HepG2 (cell line): Measurements from ENCODE around the gene HPCAL1. TPM values are rescaled to one million over a fixed set of nuclear protein-coding genes. Genes with fewer than 3 reads are reported as not detected.

Source experiments
- ATAC-seq: fragments of 200-7000 bp; cut with Tn5 transposase; 3 replicates; pipeline ENCODE4 v1.9.1; 2020; ENCODE audit warnings: mild to moderate bottlenecking, moderate library complexity
- BruUV-seq: library from RNA; stranded (reverse); fragments of 400-500 nt; replicated peaks from 2 replicates; lab custom pipeline; 2021; lab: Mats Ljungman, UMichigan
- CTCF ChIA-PET: fragments of 300-600 bp; formaldehyde crosslinking; extraction: SDS; loops from one replicate; lab custom pipeline; 2021; ENCODE audit warnings: low total read pairs, inconsistent platforms, low intra/inter-chr PET ratio; lab: Yijun Ruan, JAX
- POLR2A ChIA-PET: fragments of 350-600 bp; sonication (Branson Sonifier 250); formaldehyde crosslinking; loops from one replicate; lab custom pipeline; 2020; ENCODE audit warnings: antibody characterized with exemption, inconsistent platforms; lab: Yijun Ruan, JAX
- DNase-seq: peaks from one replicate; pipeline ENCODE4 v3.0.0-alpha.2; 2015; ENCODE audit warnings: low spot score
- FAIRE-seq: peaks from 3 replicates; lab custom pipeline; 2011; peaks lifted over from hg19 to GRCh38; lab: Jason Lieb, UNC
- H2AFZ ChIP-seq: one replicate; pipeline ENCODE4 v1.6.1; 2011; ENCODE audit warnings: low read length, inconsistent platforms
- H3K27ac ChIP-seq: fragments of 300-600 bp; 3 replicates; pipeline ENCODE4 v1.8.0; 2011; ENCODE audit warnings: mixed run types, mild to moderate bottlenecking, mixed read lengths, low read length, inconsistent platforms; ENCODE audit not compliant: insufficient read depth; ENCODE audit errors: extremely low read length
- H3K27me3 ChIP-seq, 2 experiments: fragments of 200-600 bp in 1 of 2; 2 replicates in 1 of 2; 3 replicates in 1 of 2; pipeline versions ENCODE4 v1.6.0 to v1.8.0; 2011; ENCODE audit warnings: low read length in 2 of 2, mild to moderate bottlenecking in 2 of 2, moderate library complexity in 2 of 2, inconsistent platforms in 1 of 2; ENCODE audit not compliant: insufficient read depth in 2 of 2, control insufficient read depth in 1 of 2
- H3K36me3 ChIP-seq, 2 experiments: fragments of 200-600 bp in 1 of 2; replicated peaks in 1 of 2; 2 replicates in 1 of 2; 3 replicates in 1 of 2; pipeline versions ENCODE4 v1.5.1 to v1.8.0; 2011; ENCODE audit warnings: low read length in 2 of 2, inconsistent platforms in 1 of 2; ENCODE audit not compliant: insufficient read depth in 2 of 2, control insufficient read depth in 1 of 2
- H3K4me1 ChIP-seq: 2 replicates; pipeline ENCODE4 v1.5.1; 2012; ENCODE audit warnings: low read length, inconsistent platforms; ENCODE audit not compliant: insufficient read depth
- H3K4me2 ChIP-seq: 2 replicates; pipeline ENCODE4 v1.6.0; 2011; ENCODE audit warnings: low read depth, low read length, inconsistent platforms
- H3K4me3 ChIP-seq, 3 experiments: fragments of 200-600 bp in 1 of 3; sonication (generic), shearing (Covaris generic) in 1 of 3; replicated peaks in 1 of 3; 2 replicates each; pipeline ENCODE4 v1.5.1; 2011 to 2016; ENCODE audit warnings: low read length in 3 of 3, inconsistent platforms in 2 of 3, low read depth in 2 of 3, mild to moderate bottlenecking in 2 of 3, control low read depth in 1 of 3, mixed read lengths in 1 of 3; ENCODE audit not compliant: insufficient read depth in 1 of 3
- H3K79me2 ChIP-seq: one replicate; pipeline ENCODE4 v1.6.1; 2011; ENCODE audit warnings: low read length, inconsistent platforms; ENCODE audit not compliant: insufficient read depth
- H3K9ac ChIP-seq: 2 replicates; pipeline ENCODE4 v1.6.0; 2011; ENCODE audit warnings: mild to moderate bottlenecking, low read depth, low read length, inconsistent platforms; ENCODE audit not compliant: insufficient read depth
- H3K9me3 ChIP-seq: 2 replicates; pipeline ENCODE4 v1.5.1; 2012; ENCODE audit warnings: mild to moderate bottlenecking, low read length
- H4K20me1 ChIP-seq: 2 replicates; pipeline ENCODE4 v1.6.0; 2011; ENCODE audit warnings: inconsistent platforms, mild to moderate bottlenecking, low read length, moderate library complexity; ENCODE audit not compliant: insufficient read depth
- AHR ChIP-seq: IDR thresholded peaks from 2 replicates; pipeline ENCODE4 v1.6.1; 2018; ENCODE audit warnings: missing genetic modification reagents, missing compliant biosample characterization
- CCAR2 ChIP-seq: fragments of 200-400 bp; formaldehyde crosslinking; optimal IDR thresholded peaks from 2 replicates; pipeline ENCODE3; 2018; ENCODE audit warnings: low read depth, mild to moderate bottlenecking, low read length, moderate library complexity
- ETV6 ChIP-seq: sonication (generic); formaldehyde crosslinking; conservative IDR thresholded peaks from 2 replicates; pipeline ENCODE4 v1.4.0; 2020; ENCODE audit warnings: missing genetic modification reagents
- FOXJ3 ChIP-seq: sonication (generic); formaldehyde crosslinking; IDR thresholded peaks from 2 replicates; pipeline ENCODE4 v1.4.0; 2020; ENCODE audit warnings: missing genetic modification reagents, mild to moderate bottlenecking, borderline replicate concordance
- KMT2B ChIP-seq: IDR thresholded peaks from 2 replicates; pipeline ENCODE4 v1.6.1; 2016; ENCODE audit warnings: missing genetic modification reagents, missing compliant biosample characterization
- NCOR1 ChIP-seq: fragments of 200-600 bp; sonication (generic); IDR thresholded peaks from 2 replicates; pipeline ENCODE4 v1.7.0; 2017; ENCODE audit warnings: antibody characterized with exemption, low read length, borderline replicate concordance
- NFIB ChIP-seq: sonication (generic); formaldehyde crosslinking; IDR thresholded peaks from 2 replicates; pipeline ENCODE4 v1.9.0; 2021; ENCODE audit warnings: missing genetic modification reagents, mild to moderate bottlenecking, borderline replicate concordance
- NFKBIZ ChIP-seq: IDR thresholded peaks from 2 replicates; pipeline ENCODE4 v1.6.1; 2018; ENCODE audit warnings: missing genetic modification reagents, missing compliant biosample characterization
- RAD21 ChIP-seq: fragments of 450-650 bp; formaldehyde crosslinking; IDR thresholded peaks from 2 replicates; pipeline ENCODE4 v1.5.0; 2020; ENCODE audit warnings: mild to moderate bottlenecking
- SAFB2 ChIP-seq: sonication (generic); formaldehyde crosslinking; IDR thresholded peaks from 2 replicates; pipeline ENCODE4 v1.5.1; 2020; ENCODE audit warnings: missing genetic modification reagents, low read depth, mild to moderate bottlenecking, borderline replicate concordance
- ZNF3 ChIP-seq: IDR thresholded peaks from 2 replicates; pipeline ENCODE4 v1.7.0; 2017; ENCODE audit warnings: inconsistent platforms
- WGBS: methylation state at CpG from one replicate; pipeline ENCODE4 v1.1.6; 2017; ENCODE audit warnings: low lambda C conversion rate; 5-methylcytosine and 5-hydroxymethylcytosine counted together
- in situ Hi-C: cut with HindIII; loops from 2 replicates; pipeline ENCODE4 v1.10.0; 2017; ENCODE audit warnings: low pct_unique_long_range_greater_than_20kb; ENCODE audit not compliant: extremely low pct_ligation_motif_present
- intact Hi-C: fragments of 100-400 bp; cut with micrococcal nuclease; formaldehyde crosslinking; loops from one replicate; pipeline ENCODE4 v1.10.0; 2022; ENCODE audit not compliant: unreplicated experiment
- polyA plus RNA-seq, 8 experiments: library from polyadenylated mRNA; depleted of rRNA in 3 of 8; stranded (reverse) in 7 of 8; unstranded in 1 of 8; fragments of >200 nt; fragmentation: Illumina TruSeq in 4 of 8; extraction: Trizol in 4 of 8; gene quantifications; 2 replicates each; pipeline versions ENCODE4 v1.2.1 to v1.2.3, GENCODE V29; 2011 to 2016; ENCODE audit warnings: low read depth in 4 of 8, missing spikeins in 1 of 8, mixed read lengths in 1 of 8; ENCODE audit not compliant: insufficient read depth in 1 of 8
- total RNA-seq, 5 experiments: library from RNA; depleted of rRNA; stranded (reverse); fragments of >200 nt; fragmentation: Illumina TruSeq; extraction: Trizol; gene quantifications; 2 replicates each; pipeline ENCODE4 v1.2.3, GENCODE V29; 2016; ENCODE audit warnings: low read depth in 1 of 5
- TF ChIP-seq, protein P1 (sequence below): sonication (generic); formaldehyde crosslinking; IDR thresholded peaks from 2 replicates; pipeline ENCODE4 v1.5.1; 2020; ENCODE audit warnings: mild to moderate bottlenecking, missing genetic modification reagents
- TF ChIP-seq, protein P2 (sequence below): sonication (generic); formaldehyde crosslinking; IDR thresholded peaks from 2 replicates; pipeline ENCODE4 v1.4.0; 2020; ENCODE audit warnings: mild to moderate bottlenecking, missing genetic modification reagents
- TF ChIP-seq, protein P3 (sequence below): sonication (generic); formaldehyde crosslinking; IDR thresholded peaks from 2 replicates; pipeline ENCODE4 v1.8.1; 2023; ENCODE audit warnings: missing genetic modification reagents, mild to moderate bottlenecking, borderline replicate concordance
- TF ChIP-seq, protein P4 (sequence below): sonication (generic); formaldehyde crosslinking; IDR thresholded peaks from 2 replicates; pipeline ENCODE4 v1.4.0; 2020; ENCODE audit warnings: low read depth, mild to moderate bottlenecking, missing genetic modification reagents
- TF ChIP-seq, protein P5 (sequence below): sonication (generic); formaldehyde crosslinking; IDR thresholded peaks from 2 replicates; pipeline ENCODE4 v1.8.0; 2022; ENCODE audit warnings: mild to moderate bottlenecking, missing genetic modification reagents, borderline replicate concordance
- TF ChIP-seq, protein P6 (sequence below): sonication (generic); formaldehyde crosslinking; IDR thresholded peaks from 2 replicates; pipeline ENCODE4 v1.4.0; 2020; ENCODE audit warnings: mild to moderate bottlenecking, missing genetic modification reagents

HPCAL1 gene
- total and polyA plus RNA-seq, 2 of the 13 experiments (the other 11 are each of a cell fraction or from before 2014, with no cell fraction given), result 29.5 to 29.9 TPM

DNA sequence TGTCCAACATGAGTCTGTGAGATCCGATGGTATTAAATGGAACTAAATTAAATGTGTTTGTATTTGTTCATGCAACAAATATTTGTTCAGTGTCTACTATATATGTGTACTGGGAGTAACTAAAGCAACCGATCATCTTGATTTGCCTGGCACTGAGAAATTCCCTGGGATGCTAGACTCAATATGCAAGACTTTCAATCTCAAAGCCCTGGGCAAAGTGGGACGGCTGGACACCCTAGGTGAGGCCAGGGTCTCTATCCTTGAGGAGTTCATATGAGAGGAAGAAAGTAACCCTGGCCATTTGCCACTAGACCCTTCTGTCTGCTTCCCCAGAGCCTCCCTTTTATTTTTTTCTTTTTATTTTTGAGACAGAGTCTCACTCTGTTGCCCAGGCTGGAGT is 44.0 kb upstream of the HPCAL1 start (continued):
- TF ChIP-seq, protein P1, sequence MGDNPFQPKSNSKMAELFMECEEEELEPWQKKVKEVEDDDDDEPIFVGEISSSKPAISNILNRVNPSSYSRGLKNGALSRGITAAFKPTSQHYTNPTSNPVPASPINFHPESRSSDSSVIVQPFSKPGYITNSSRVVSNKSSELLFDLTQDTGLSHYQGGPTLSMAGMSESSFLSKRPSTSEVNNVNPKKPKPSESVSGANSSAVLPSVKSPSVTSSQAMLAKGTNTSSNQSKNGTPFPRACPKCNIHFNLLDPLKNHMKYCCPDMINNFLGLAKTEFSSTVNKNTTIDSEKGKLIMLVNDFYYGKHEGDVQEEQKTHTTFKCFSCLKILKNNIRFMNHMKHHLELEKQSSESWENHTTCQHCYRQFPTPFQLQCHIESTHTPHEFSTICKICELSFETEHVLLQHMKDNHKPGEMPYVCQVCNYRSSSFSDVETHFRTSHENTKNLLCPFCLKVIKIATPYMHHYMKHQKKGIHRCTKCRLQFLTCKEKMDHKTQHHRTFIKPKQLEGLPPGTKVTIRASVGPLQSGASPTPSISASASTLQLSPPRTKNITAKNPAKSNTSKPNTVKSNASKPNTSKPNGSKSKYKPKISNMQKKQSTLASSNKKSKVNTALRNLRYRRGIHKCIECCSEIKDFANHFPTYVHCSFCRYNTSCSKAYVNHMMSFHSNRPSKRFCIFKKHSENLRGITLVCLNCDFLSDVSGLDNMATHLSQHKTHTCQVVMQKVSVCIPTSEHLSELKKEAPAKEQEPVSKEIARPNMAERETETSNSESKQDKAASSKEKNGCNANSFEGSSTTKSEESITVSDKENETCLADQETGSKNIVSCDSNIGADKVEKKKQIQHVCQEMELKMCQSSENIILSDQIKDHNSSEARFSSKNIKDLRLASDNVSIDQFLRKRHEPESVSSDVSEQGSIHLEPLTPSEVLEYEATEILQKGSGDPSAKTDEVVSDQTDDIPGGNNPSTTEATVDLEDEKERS, result no peak
- no peak for TF ChIP-seq ETV6 (CRISPR knock-in tag)

DNA sequence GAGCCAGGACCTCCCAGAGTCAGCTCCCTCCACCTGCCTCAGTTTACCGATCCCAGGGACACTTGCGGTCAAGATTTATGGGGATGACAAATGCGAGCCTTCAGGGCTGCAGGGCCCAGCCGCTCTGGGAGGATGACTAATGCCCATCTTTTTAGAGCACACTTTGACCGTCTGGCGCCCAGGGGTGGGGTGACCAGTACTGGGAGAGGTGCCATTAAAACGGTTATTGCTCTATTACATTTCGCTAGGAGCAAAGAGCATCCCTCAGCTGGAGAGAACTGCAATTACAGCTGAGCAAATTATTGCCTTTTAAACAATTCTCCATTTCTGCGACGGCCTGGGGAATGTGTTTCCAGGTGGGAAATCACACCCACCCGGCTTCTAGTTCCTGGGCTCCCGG is 42.6 kb upstream of the HPCAL1 start:
- peaks cover 20 to 85% of the 10 kb centered on the region in 2 experiments for H3K27me3 ChIP-seq
- in situ Hi-C loops, result no loop called here
- no peak overlapping the region for H3K27ac ChIP-seq
- intact Hi-C loops, result no loop called here
- H3K79me2 ChIP-seq, result no peaks in the 10 kb centered on the region
- no TSS peak for BruUV-seq
- no peaks in the 10 kb centered on the region for H3K9me3 ChIP-seq
- ChIA-PET CTCF (no interaction called here), POLR2A (no interaction called here)
- H3K4me1 ChIP-seq, result peaks cover 15% of the 10 kb centered on the region
- no peak overlapping the region for H2AFZ ChIP-seq
- TF ChIP-seq AHR (no peak), KMT2B (CRISPR knock-in tag) (no peak), RAD21 (CRISPR knock-in tag) (no peak), SAFB2 (CRISPR knock-in tag) (no peak), CCAR2 (no peak), NFKBIZ (CRISPR knock-in tag) (no peak), NFIB (CRISPR knock-in tag) (no peak), NCOR1 (no peak), ZNF3 (no peak), FOXJ3 (CRISPR knock-in tag) (no peak)
- TF ChIP-seq, protein P2, sequence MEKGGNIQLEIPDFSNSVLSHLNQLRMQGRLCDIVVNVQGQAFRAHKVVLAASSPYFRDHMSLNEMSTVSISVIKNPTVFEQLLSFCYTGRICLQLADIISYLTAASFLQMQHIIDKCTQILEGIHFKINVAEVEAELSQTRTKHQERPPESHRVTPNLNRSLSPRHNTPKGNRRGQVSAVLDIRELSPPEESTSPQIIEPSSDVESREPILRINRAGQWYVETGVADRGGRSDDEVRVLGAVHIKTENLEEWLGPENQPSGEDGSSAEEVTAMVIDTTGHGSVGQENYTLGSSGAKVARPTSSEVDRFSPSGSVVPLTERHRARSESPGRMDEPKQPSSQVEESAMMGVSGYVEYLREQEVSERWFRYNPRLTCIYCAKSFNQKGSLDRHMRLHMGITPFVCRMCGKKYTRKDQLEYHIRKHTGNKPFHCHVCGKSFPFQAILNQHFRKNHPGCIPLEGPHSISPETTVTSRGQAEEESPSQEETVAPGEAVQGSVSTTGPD, result no peak
- TF ChIP-seq, protein P3, sequence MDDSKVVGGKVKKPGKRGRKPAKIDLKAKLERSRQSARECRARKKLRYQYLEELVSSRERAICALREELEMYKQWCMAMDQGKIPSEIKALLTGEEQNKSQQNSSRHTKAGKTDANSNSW (CRISPR knock-in tag), result no peak
- TF ChIP-seq, protein P4, sequence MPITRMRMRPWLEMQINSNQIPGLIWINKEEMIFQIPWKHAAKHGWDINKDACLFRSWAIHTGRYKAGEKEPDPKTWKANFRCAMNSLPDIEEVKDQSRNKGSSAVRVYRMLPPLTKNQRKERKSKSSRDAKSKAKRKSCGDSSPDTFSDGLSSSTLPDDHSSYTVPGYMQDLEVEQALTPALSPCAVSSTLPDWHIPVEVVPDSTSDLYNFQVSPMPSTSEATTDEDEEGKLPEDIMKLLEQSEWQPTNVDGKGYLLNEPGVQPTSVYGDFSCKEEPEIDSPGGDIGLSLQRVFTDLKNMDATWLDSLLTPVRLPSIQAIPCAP (CRISPR knock-in tag), result no peak
- TF ChIP-seq, protein P5, sequence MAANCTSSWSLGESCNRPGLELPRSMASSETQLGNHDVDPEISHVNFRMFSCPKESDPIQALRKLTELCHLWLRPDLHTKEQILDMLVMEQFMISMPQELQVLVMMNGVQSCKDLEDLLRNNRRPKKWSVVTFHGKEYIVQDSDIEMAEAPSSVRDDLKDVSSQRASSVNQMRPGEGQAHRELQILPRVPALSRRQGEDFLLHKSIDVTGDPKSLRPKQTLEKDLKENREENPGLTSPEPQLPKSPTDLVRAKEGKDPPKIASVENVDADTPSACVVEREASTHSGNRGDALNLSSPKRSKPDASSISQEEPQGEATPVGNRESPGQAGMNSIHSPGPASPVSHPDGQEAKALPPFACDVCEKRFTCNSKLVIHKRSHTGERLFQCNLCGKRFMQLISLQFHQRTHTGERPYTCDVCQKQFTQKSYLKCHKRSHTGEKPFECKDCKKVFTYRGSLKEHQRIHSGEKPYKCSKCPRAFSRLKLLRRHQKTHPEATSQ, result no peak
- TF ChIP-seq, protein P6, sequence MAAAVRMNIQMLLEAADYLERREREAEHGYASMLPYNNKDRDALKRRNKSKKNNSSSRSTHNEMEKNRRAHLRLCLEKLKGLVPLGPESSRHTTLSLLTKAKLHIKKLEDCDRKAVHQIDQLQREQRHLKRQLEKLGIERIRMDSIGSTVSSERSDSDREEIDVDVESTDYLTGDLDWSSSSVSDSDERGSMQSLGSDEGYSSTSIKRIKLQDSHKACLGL, result no peak
- FAIRE-seq (peak; percentile 26), ATAC-seq (no peak), DNase-seq (no peak)
- no peaks in the 10 kb centered on the region for H4K20me1 ChIP-seq
- H3K36me3 ChIP-seq, result no peaks in the 10 kb centered on the region
- no peak overlapping the region for H3K4me2 ChIP-seq
- no peak overlapping the region for H3K9ac ChIP-seq
- no peak overlapping the region for H3K4me3 ChIP-seq
- WGBS, result 34% methylated on average over 10 of the region's 12 CpGs
